HG03432 (cell line): ENCODE results near the gene FRMPD3.
"Not testable (repeated sequence)": the region's sequence is repeated elsewhere in the genome, so short reads cannot be mapped to it uniquely, and the experiment has no call there.

Source experiments
- ATAC-seq: cut with Tn5 transposase; IDR thresholded peaks from one replicate; pipeline ENCODE4 v1.9.1; 2021; ENCODE audit warnings: mild to moderate bottlenecking, moderate library complexity; ENCODE audit not compliant: unreplicated experiment

The FRMPD3 gene

GRCh38 chrX:107448998-107449835 is at the start of gene FRMPD3:
Gene FRMPD3, plus strand, starts transcription at chrX:107449652. Its CDS starts 76,937 bp downstream, at chrX:107526589.
- ATAC-seq = no peak

- ATAC-seq = no peak
Observed at GRCh38 chrX:107420571-107420970, 28.9 kb upstream of the FRMPD3 start.

GRCh38 chrX:107421337-107421861 is 28.1 kb upstream of the FRMPD3 start:
- no peak for ATAC-seq

GRCh38 chrX:107429090-107429489 is 20.4 kb upstream of the FRMPD3 start:
- ATAC-seq = no peak

GRCh38 chrX:107440187-107440586 is 9.3 kb upstream of the FRMPD3 start:
- no peak for ATAC-seq

GRCh38 chrX:107440692-107441091 is 8.8 kb upstream of the FRMPD3 start:
- no peak for ATAC-seq

GRCh38 chrX:107442914-107443527 is 6.4 kb upstream of the FRMPD3 start:
- ATAC-seq = no peak

- ATAC-seq = no peak
Observed at GRCh38 chrX:107445146-107445545, 4.3 kb upstream of the FRMPD3 start.

- no peak for ATAC-seq
Observed at GRCh38 chrX:107445631-107446030, 3.8 kb upstream of the FRMPD3 start.

GRCh38 chrX:107447642-107448041 is 1.8 kb upstream of the FRMPD3 start:
- no peak for ATAC-seq

- no peak for ATAC-seq
Observed at GRCh38 chrX:107448625-107448997, 841 bp upstream of the FRMPD3 start.

- no peak for ATAC-seq
Observed at GRCh38 chrX:107450823-107451509, 1.5 kb downstream of the FRMPD3 start.

- no peak for ATAC-seq
Observed at GRCh38 chrX:107451731-107452130, 2.3 kb downstream of the FRMPD3 start.

GRCh38 chrX:107452581-107452980 is 3.1 kb downstream of the FRMPD3 start:
- ATAC-seq = no peak

- ATAC-seq = peak; percentile 97
Observed at GRCh38 chrX:107454302-107454701, 4.8 kb downstream of the FRMPD3 start.

GRCh38 chrX:107457289-107457688 is 7.8 kb downstream of the FRMPD3 start:
- no peak for ATAC-seq

GRCh38 chrX:107465932-107466620 is 16.6 kb downstream of the FRMPD3 start:
- peak; percentile 93 for ATAC-seq

GRCh38 chrX:107467271-107467670 is 17.8 kb downstream of the FRMPD3 start:
- ATAC-seq = no peak

- peak; percentile 38 for ATAC-seq
Observed at GRCh38 chrX:107470198-107470597, 20.7 kb downstream of the FRMPD3 start.

- no peak for ATAC-seq
Observed at GRCh38 chrX:107470971-107471370, 21.5 kb downstream of the FRMPD3 start.

- not testable (repeated sequence) for ATAC-seq
Observed at GRCh38 chrX:107471420-107471819, 22.0 kb downstream of the FRMPD3 start.
